HL-60/S4 treated with retinoic acid at 250 ng/mL for 4 days and 3 days (cell line): ENCODE measurements around the gene METTL24.

Experiments used
- in situ Hi-C: fragments of 300-500 bp; cut with MboI; formaldehyde crosslinking; loops from 2 replicates; pipeline ENCODE4 v1.7.0; 2022; ENCODE audit warnings: low sequenced_read_pairs

Gene METTL24

DNA sequence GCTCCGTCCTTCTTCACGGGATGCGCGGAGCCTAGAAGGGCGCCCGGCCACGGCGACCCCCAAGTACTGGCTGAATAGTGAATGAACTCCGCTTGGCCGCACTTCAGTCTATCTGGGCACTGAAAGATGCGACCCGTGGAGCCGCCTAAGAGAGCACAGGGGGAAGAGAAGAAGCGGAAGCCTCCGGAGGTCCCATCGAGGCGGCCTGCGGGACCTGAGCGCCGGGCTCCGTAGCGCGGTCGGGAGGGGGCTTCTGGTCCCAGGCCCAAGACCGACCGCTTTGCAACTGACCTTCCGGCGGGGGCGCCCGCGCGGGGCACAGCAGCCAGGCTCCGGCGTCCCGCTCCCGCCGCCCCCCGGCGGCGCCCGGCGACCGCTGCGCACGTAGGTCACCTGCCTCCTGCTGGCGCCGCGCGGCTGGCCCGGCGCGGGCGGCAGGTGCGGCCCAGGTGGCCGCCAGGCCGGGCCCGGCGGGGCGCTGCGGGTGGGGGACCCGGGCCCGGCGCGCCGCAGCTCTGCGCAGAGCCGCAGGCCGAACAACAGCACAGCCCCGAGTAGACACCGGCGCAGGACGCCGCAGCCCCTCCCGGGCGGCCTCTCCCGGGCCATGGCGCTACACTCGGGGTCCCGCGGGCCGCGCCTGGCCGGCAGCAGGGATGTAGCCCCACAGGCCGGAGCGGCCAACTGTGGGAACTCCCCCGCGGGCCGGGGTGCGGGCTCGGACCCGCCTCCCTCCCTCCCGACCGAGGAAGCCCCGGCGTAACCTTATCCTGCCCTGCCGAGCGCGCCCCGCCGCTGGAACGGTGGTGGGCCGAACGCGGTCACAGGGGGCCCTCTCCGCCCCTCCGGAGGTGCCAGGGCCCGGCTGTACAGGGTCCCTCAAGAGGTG lies at the start of gene METTL24:
TSS of gene METTL24 (minus strand) at position 686 of the 889 bp plus-strand sequence. CDS start at position 609, 77 bp downstream.
- in situ Hi-C loops, result no loop called here

DNA sequence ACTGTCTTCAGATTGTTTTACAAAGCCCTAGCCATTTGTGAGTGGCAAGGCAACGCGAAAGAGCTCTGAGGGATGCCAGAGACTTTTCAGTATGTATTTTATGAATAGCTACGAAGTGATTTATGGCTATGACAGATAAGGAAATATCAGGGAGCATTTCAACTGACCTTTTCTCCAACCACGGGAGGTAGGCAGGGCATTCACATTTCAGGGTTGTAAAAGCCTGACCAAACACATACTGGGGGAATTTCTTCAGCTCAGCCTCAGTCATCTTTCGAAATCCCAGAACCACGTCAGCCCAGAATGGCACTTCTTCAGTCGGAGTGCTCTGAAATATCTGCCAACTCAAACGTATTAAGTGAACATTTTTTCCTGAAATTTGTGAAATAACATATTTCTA lies 46.5 kb upstream of the METTL24 start:
- in situ Hi-C loops, result no loop called here

DNA sequence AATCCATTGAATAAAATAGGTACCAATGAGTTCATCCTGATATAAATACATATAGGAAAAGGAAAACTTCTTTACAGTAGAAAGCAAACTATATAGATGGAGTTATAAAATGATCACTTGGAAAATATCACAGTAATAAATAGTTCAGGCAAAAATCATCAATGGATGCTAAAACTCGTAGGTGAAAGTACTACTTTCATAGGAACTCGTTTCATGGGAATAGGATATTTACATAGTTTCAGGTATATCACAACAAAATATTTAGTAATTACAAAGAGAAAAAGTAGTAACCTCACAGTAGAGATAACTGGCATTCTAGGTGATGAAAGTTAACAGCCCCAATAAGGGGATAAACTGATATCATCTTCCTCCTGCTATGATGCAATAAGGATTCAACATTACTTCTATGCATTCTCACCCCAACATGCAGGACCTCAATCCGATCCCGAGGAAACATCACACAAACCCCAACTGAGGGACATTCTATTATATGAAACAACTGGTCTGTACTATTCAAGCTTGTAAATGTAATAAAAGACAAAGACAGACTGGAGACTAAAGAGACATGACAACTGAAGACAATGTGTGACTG lies 43.5 kb upstream of the METTL24 start:
- in situ Hi-C loops, result no loop called here

DNA sequence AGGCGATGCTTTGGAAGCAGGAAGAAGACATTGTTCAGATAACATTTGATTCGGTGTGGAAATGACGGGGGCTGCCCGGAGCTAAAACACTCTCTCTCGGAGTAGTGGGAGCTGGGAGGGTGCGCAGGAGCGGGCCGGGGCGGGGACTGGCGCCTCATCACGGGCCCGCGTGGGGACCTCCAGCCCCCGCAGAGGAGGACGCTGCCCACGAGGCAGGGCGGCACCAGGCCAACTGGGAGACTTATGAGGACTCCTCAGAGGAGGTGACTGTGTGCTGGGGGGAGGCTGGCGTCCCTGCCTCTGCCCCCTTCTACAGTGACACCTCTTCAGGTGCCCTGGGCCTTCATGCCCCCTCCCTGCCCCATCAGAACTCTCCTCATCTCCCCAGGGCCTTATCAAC lies 42.1 kb upstream of the METTL24 start:
- in situ Hi-C loops, result no loop called here

DNA sequence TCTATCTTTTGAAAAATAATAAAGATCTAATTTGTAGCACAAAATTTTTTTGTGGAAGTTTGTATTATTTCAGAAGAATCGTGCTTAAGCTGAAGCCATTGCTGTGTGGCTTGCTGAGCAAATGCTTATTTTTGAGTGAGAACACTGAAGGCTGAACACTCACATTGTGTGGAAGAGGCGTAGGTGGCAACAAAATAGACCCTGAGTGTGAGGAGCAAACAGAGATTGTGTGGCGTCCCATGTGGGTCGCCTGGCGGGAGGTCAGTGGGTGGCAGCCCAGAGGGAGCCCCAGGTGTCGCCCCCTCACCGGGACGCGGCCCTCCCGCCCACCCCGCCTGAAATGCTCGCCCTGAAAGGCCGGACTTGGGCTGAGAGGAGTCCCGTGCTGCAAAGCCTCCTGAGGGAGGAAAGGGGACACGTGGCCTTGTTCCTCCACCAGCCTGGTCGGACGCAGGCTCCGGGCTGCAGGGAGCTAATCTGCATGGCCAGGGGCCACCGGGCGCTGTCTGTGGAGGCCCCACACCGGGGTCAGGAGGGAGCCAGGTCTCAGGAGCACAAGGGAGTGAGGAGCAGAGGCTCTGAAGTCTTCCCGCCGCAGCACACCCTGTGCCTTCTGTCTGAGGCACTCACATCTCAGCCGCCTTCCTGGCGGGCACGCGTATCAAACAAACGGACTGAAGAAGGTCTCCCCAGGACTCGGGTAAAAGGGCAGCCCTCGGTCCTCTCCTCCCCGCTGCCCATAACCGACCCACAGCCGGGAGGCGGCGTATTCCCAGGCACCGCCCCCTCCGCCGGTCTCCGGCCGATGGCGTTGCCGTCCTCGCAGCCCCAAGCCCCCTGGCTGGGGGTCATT lies 41.3 kb upstream of the METTL24 start:
- in situ Hi-C loops, result loop anchor here (10.0 to 25.0 kb wide), 2 partner anchors 695 to 862 kb away; no protein-coding TSS in a partner anchor

DNA sequence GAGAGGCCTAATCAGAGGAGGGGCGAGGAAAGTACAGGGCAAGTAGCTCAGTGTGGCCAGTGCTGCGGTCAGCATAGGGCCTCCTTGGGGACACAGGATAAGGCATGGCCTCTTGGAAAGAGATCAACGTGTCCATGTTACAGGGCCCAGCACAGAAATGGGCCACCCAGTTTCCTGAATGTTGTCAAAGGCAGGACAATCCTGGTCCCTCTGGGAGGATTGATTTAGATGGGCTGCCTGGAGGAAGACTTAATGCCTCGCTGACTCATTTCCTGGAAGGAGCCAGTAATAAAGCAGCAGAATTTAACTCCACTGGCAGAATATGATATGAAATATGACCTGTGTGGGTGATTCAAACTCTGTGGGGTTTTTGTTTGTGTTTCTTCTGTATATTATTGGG lies 40.6 kb upstream of the METTL24 start:
- in situ Hi-C loops, result loop anchor here (10.0 to 25.0 kb wide), 2 partner anchors 694 to 861 kb away; no protein-coding TSS in a partner anchor

DNA sequence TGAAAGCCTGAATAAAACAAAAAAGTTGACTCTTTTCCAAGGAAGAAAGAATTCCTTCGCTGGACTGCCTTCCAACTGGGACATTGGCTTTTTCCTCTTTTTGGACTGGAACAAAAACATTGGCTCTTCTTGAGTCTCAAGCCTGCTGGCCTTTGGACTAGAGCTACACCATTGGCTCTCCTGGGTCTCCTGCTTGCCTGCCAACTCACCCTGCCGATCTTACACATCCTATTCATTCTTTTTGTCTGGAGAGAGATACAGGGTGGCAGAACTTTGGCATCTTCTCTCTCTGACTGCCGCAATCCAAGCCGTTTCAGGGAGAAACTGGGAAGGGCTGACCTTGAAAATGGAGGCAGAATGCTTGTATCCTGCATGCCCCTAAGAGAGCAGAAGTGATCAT lies 37.1 kb upstream of the METTL24 start:
- in situ Hi-C loops, result loop anchor here (10.0 to 25.0 kb wide), 2 partner anchors 690 to 858 kb away; no protein-coding TSS in a partner anchor

GRCh38 chr6:110394409-110394808 lies 36.3 kb upstream of the METTL24 start:
- in situ Hi-C loops, result loop anchor here (10.0 to 25.0 kb wide), 2 partner anchors 690 to 857 kb away; no protein-coding TSS in a partner anchor

DNA sequence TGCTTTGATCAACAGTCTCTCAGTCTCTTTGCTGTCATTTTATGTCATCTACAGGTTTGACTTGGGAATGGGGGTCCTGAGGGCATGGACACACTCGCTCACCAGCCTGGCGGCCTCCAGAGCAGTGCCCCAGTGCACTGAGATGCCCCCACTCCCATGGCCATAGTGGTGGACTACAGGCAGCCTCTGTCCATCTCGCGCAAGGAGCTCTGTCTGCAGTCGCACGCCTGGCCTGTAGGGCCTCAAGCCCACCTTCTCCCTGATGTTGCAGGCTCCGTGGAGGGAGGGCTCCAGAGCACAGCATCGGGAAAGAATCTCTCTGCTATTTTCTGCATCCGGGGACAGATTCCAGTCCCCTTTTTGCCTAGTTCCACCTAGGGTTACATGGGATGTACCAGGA lies 34.6 kb upstream of the METTL24 start:
- in situ Hi-C loops, result loop anchor here (10.0 to 25.0 kb wide), 2 partner anchors 688 to 855 kb away; no protein-coding TSS in a partner anchor

- in situ Hi-C loops, result loop anchor here (10.0 to 25.0 kb wide), 2 partner anchors 686 to 853 kb away; no protein-coding TSS in a partner anchor
Measured at GRCh38 chr6:110390404-110390803, 32.3 kb upstream of the METTL24 start.

DNA sequence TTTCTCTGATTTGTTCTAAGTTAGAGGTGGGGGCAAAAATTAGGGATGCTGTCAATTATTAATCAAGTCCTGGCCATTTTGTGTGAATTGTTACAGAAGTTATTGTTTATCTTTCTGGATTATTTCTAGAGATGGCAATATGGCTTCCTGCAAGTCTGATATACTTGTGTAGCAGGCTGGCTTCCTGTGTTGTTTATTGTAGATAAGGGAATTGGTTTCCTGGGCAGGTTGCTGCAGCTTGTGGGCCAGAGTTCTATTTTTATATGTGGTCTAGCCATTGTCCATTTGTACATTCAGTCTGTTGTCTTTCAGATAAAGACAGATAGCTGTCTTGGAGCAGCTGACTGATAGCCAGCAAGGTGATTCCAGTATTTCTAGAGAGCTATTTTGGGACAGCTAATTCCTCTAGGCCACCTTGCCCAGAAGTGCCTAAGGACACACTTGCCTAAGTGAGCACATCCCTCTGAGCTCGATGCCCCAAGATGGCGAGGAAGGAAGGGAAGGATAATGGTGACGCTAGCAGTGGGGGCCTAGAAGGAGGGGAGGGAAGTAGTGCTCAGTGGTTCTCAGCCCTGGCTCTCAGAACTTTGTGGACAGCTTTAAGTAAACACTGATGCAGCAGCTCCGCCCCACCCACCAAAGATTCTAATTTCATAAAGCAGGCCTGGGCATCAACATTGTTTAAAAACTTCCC lies 31.7 kb upstream of the METTL24 start:
- in situ Hi-C loops, result loop anchor here (10.0 to 25.0 kb wide), 2 partner anchors 685 to 853 kb away; no protein-coding TSS in a partner anchor

GRCh38 chr6:110387986-110388385 lies 29.8 kb upstream of the METTL24 start:
- in situ Hi-C loops, result loop anchor here (25.0 kb wide), 1 partner anchor 851 kb away; no protein-coding TSS in a partner anchor

- in situ Hi-C loops, result loop anchor here (25.0 kb wide), 1 partner anchor 848 kb away; no protein-coding TSS in a partner anchor
Measured at GRCh38 chr6:110385458-110385863, 27.3 kb upstream of the METTL24 start.

GRCh38 chr6:110378552-110378951 lies 20.4 kb upstream of the METTL24 start:
- in situ Hi-C loops, result loop anchor here (25.0 kb wide), 1 partner anchor 841 kb away; no protein-coding TSS in a partner anchor

- in situ Hi-C loops, result no loop called here
Measured at GRCh38 chr6:110369066-110369465, 10.9 kb upstream of the METTL24 start.

GRCh38 chr6:110368284-110368683 lies 10.1 kb upstream of the METTL24 start:
- in situ Hi-C loops, result no loop called here

DNA sequence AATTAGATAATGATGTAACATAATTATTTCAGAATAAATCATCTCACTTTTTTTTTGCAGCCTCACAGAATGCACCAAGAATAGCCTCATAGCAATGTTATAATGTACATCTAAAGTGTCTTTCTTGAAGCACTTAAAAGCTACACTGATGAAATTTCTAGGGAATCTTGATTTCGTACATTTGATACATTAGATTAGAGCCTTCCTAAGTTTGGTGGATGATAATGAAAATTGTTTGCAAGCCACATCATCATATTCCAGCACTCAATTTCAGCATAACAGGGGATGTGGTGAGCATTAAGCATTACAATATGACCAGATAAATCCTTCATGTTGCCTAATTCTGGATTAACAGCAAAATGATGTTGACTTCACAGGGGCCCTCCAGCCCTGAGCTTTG lies 9.7 kb upstream of the METTL24 start:
- in situ Hi-C loops, result no loop called here

GRCh38 chr6:110366975-110367374 lies 8.8 kb upstream of the METTL24 start:
- in situ Hi-C loops, result no loop called here

DNA sequence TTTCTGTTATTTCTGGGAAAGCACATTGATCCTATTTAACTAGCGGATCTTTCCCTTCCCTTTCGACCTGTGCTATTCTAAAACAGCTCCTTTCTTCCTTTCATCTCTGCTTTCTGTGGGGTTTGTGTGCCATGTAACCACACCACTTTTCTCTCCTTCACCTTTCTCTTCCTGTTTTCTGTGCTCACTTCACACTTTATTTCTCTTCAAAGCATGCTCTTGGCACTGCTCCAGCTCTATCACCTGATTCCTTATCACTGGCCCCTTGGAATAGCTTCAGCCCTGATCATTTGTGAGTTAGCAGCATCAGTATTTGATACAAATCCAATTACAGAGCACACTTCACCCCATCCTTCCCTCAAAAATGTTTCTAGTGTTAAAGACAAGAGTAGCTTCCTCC lies 8.1 kb upstream of the METTL24 start:
- in situ Hi-C loops, result no loop called here
